LNCAP (cell line): ENCODE data around the gene ADGB.

Experiments
- TF ChIP-seq, protein P1 (sequence below): fragments of 450-650 bp; IDR thresholded peaks from 2 replicates; pipeline ENCODE4 v1.5.1; 2017; ENCODE audit warnings: mild to moderate bottlenecking

Gene ADGB

GRCh38 chr6:146791930-146792329, 193.2 kb downstream of the ADGB start:
- TF ChIP-seq, protein P1, sequence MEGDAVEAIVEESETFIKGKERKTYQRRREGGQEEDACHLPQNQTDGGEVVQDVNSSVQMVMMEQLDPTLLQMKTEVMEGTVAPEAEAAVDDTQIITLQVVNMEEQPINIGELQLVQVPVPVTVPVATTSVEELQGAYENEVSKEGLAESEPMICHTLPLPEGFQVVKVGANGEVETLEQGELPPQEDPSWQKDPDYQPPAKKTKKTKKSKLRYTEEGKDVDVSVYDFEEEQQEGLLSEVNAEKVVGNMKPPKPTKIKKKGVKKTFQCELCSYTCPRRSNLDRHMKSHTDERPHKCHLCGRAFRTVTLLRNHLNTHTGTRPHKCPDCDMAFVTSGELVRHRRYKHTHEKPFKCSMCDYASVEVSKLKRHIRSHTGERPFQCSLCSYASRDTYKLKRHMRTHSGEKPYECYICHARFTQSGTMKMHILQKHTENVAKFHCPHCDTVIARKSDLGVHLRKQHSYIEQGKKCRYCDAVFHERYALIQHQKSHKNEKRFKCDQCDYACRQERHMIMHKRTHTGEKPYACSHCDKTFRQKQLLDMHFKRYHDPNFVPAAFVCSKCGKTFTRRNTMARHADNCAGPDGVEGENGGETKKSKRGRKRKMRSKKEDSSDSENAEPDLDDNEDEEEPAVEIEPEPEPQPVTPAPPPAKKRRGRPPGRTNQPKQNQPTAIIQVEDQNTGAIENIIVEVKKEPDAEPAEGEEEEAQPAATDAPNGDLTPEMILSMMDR: no peak

DNA sequence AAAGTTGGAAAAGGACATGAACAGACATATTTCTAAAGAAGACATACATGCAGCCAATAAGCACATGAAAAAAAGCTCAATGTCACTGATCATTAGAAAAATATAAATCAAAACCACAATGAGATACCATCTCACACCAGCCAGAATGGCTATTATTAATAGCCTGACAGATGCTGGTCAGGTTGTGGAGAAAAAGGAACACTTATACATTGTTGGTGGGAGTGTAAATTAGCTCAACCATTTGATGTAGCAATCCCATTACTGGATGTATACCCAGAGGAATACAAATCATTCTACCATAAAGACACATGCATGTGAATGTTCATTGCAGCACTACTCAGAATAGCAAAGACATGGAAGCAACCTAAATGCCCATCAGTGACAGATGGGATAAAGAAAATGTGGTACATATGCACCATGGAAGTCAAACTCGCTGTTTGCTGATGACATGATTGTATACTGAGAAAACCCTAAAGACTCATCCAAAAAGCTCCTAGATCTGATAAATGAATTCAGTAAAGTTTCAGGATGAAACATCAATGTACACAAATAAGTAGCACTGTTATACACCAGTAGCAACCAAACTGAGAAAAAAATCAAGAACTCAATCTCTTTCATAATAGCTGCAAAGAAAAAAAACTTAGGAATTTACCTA, 196.8 kb downstream of the ADGB start:
- TF ChIP-seq, protein P1: no peak

DNA sequence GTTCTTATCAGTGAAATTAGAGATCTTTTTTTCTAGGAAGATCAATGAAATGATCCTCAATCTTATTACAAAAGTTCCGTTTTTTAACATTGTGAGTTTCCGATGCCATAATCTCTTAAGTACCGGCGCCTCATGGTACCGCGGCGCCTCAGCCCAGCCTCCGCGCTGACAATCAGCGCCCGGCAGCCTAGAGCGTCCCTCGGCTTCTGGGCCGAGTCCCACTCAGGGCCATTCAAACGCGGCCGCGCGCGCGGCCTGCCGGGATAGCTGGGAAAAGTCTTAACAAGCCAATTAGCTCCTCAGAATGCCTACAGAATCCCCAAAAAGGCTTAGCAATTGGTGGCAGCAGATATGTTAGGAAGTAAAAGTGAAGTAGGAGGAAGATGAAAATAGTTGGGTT, 204.8 kb downstream of the ADGB start:
- TF ChIP-seq, protein P1: no peak

GRCh38 chr6:146805546-146806325, 207.0 kb downstream of the ADGB start:
- TF ChIP-seq, protein P1: no peak

GRCh38 chr6:146813554-146813953, 214.8 kb downstream of the ADGB start:
- TF ChIP-seq, protein P1: no peak

DNA sequence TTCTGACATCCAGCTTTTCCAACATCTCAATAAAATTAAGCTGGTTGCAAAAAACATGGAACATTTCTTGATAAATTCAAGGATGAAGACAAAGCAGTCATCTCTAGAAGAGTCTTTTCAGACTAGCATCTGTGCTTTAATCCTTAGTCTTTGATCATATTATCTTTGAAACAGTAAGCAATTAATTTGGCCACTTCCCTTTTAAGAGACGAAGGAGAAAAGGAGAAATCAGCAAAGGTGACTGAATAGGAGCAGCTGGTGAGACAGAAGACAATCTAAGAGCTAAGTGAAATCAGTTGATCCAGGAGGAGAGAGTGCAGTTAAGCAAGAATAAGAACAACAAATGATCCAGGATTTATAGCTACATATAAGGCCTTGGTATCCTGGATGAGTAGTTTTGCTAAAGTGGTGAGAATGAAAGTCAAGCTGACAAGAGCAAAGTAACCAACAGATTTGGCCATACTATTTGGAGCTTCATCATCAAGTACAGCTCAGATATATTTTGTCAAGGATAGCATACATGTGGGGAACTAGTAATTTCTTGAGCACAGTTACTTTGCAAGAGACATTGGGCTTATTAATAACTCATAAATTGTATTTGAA, 215.5 kb downstream of the ADGB start:
- TF ChIP-seq, protein P1: no peak

DNA sequence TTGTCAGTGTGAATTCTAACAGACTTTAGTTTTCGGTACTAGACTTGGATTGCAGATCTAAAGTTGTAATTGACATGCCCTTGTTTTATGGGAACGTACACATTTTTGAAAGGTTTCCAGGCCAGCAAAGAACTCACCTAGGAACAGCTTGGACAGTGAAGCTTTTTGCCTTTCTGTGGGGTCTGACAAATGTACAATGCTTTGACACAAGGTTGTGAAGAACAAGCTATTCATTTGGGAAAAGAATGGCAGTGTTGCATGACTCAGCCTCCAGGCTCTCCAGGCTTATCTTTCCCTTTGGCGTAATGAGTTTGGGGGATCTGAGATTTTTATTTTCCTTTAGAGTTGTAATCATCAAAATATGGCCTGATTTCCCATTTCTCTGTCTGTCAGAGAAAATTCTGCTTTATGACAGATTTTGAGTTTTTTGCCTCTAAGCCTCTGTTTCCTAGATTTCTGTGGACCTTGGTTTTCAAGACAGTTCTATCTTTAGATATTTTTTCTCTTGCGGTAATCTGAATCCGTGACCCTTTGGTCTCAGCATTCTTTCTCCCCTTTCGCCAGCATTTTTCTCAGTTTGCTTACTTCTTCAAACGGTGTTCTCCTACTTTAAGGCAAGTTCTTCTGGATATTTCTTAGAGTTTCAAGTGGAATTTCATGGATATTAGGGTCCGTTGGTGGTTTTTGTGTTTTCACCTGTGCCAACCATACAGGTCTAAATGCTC, 221.0 kb downstream of the ADGB start:
- TF ChIP-seq, protein P1: no peak
